HG02798 (cell line): ENCODE data around the gene WWOX.

Experiments used
- ATAC-seq: cut with Tn5 transposase; IDR thresholded peaks from one replicate; pipeline ENCODE4 v1.9.1; 2021; ENCODE audit warnings: mild to moderate bottlenecking; ENCODE audit not compliant: unreplicated experiment, poor library complexity

The WWOX gene

GRCh38 chr16:79008036-79008868 is 908.8 kb downstream of the WWOX start:
- ATAC-seq: no peak

- ATAC-seq: no peak
These were observed 909.4 kb downstream of the WWOX start for GRCh38 chr16:79008869-79009179.

DNA sequence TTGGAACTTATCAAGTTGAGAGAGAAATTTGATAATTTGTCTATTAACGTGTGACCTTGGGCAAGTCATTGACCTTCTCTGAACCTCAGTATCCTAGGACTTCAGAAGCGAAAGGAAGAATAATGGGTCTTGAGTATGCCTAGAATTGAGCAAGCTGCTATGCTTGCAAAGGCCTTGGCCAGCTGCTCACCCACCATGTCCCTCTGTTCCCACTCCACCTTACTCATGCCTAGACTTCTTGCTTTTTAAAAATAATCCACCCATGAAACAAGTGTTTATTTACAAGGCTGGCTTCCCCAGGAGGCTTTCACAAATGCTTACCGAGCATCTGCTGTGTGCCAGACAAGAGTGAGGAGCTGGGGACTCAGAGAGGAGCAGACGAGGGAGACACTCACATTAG is 910.4 kb downstream of the WWOX start:
- no peak for ATAC-seq

GRCh38 chr16:79011282-79011681 is 911.8 kb downstream of the WWOX start:
- ATAC-seq: no peak

DNA sequence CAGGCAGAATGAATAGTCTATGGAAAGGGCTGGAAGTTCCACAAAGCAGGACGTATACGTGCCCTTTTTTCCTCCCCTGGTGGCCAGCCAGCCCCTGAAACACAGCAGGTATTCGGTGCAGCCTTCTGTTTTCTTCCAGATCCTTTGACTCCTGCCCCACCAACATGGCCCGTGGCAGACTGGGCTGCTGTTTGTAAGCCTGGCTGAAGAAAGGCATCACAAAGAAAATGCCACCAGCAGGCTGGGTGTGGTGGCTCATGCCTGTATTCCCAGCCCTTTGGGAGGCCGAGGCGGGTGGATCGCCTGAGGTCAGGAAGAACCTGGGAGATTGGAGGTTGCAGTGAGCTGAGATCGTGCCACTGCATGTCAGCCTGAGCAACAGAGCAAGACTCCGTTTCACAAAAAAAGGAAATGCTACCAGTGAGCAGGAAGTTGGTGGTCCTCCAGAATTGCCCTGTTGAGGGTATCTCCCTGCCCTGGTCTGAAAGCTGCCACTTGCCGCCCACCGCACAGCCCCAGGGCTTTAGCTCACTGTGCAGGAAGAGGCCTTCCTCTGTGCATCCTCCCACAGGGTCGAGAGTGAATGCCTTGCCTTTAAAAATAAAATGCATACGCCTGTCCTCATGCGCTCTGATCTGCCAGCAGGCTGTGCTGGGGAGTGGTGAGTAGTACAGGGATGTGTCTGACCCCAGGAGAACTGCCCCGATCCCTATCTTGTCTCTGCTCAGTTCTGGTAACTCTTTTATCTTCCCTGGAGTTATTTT is 913.4 kb downstream of the WWOX start:
- no peak for ATAC-seq

DNA sequence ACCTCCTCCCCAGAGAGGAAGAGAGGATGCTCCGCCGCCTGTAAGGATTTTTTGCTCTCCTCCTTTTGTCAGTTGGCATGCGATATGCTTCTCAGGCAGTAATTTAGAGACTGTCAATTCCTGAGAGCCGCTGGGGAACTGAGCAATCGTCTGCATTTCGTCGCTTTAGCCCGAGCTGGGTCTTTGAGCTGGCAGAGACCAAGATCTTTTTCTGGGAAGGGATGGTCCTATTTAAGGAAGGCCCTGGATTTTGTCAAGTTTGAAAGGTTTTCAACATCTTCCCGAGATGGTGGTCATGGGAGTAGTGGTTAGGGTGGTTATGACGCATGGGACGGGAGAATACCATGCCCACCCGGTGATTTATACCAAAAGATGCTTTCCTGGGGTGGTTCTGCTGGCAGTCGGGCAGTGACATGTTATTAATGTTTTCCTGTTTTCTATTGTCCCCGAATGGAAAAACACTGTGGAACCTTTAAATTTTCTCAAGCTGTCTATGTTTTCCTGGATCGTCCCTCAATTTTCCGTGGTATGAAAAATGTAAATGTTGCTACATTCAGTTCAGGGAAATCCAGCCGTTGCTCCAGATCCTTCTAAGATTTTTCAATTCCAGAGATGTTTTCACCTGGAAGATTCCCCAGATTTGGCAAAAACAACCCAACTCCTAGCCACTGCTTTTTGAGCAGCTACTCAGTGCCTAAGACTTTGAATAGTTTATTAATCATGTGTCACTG is 914.6 kb downstream of the WWOX start:
- ATAC-seq: no peak

- ATAC-seq: no peak
These were observed 919.4 kb downstream of the WWOX start for GRCh38 chr16:79018650-79019429.

DNA sequence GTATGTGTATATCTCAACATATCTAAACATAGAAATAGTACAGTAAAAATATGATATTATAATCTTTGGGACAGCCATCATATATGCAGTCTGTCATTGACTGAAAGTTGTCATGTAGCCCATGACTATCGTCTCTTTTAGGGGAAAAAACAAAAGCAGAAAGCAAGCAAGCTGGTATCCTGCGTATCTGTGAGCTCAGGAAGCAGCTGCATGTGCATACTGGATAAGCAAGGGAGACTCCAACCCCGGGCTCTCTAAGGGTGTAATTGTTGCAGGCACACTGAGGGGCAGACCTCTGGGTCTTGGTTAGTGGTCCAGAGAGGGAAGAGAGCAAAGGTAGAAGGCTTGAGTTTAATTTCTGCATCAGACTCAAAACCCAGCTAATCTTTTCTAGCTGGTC is 920.0 kb downstream of the WWOX start:
- no peak for ATAC-seq

- ATAC-seq: no peak
These were observed 922.7 kb downstream of the WWOX start for GRCh38 chr16:79021991-79022630.

DNA sequence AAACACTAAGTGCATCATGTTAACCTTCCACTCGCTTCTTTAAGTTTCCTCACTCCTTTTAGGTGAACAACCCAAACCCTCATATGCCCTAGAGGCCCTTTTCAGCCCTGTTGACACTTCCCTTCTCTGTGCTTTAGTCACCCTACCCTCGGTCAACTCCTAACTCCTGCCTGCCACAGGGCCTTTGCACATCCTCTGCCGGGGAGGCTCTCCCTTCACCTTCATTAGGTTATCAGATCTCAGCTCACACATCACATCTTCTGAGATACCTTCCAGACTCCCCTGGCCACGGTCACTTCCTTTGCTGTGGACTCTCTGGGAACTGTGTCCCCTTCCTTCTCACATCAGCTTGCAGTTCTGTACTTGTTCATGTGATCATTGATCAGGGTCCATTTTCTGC is 926.7 kb downstream of the WWOX start:
- no peak for ATAC-seq

DNA sequence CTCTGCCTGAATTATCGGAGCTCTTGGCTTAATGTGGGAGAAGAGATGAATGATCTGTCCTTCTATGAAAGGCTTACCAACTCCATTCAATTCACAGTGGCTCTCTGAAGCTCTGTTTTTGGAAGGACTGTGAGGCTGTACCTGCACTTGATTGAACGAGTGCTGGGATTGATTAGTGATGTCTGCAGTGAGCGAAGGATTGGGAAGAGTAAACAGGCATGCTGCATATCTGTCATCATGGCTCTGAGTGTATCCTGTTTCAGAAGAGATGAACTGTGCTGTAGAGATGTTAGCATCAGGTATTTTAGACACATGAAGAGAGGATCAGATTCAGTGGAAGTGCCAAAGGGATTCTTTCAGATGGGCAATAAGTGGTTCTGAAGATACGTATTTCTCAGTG is 937.1 kb downstream of the WWOX start:
- ATAC-seq: no peak

- no peak for ATAC-seq
These were observed 938.3 kb downstream of the WWOX start for GRCh38 chr16:79037521-79038373.

GRCh38 chr16:79041206-79041605 is 941.8 kb downstream of the WWOX start:
- ATAC-seq: no peak

GRCh38 chr16:79042141-79042540 is 942.7 kb downstream of the WWOX start:
- ATAC-seq: no peak

- ATAC-seq: no peak
These were observed 943.4 kb downstream of the WWOX start for GRCh38 chr16:79042886-79043285.

- ATAC-seq: no peak
These were observed 945.7 kb downstream of the WWOX start for GRCh38 chr16:79045191-79045590.

- no peak for ATAC-seq
These were observed 947.9 kb downstream of the WWOX start for GRCh38 chr16:79047337-79047736.

DNA sequence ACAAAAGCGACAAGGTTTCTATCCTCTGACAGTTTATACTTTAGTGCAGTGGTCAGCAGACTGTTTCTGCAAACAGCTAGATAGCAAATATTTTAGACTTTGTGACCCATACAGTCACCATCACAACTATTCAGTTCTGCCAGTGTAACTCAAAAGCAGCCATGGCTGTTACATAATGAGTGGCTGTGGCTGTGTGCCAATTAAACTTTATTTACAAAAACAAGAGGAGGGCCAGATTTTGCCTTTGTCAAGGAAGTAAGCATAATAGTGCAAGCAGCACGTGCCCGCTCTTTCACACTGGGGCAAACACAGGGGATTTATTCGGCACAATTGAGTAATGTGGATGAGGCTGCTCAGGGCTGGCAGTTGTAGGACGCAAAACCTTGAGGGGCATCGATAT is 949.6 kb downstream of the WWOX start:
- ATAC-seq: no peak

- ATAC-seq: no peak
These were observed 950.6 kb downstream of the WWOX start for GRCh38 chr16:79050063-79050462.
